HCT116 (cell line): ENCODE data around the gene ALOXE3.

Experiments
- CTCF ChIP-seq, 3 experiments: fragments of 200-600 bp in 1 of 3; sonication (generic) in 1 of 3; IDR thresholded peaks in 2 of 3; conservative IDR thresholded peaks in 1 of 3; 2 replicates each; pipeline ENCODE4 v1.5.1; 2012 to 2017; ENCODE audit warnings: low read depth in 2 of 3, low read length in 2 of 3, antibody characterized with exemption in 1 of 3, borderline replicate concordance in 1 of 3, control low read depth in 1 of 3, mild to moderate bottlenecking in 1 of 3, mixed read lengths in 1 of 3, mixed run types in 1 of 3, moderate library complexity in 1 of 3; ENCODE audit not compliant: insufficient read depth in 1 of 3
- EZH2 ChIP-seq: fragments of 200-600 bp; sonication (generic); IDR thresholded peaks from 2 replicates; pipeline ENCODE4 v1.6.1; 2017; ENCODE audit warnings: antibody characterized with exemption, mixed run types
- EZH2phosphoT487 ChIP-seq: fragments of 200-600 bp; IDR thresholded peaks from 2 replicates; pipeline ENCODE4 v1.6.1; 2018; ENCODE audit warnings: antibody characterized with exemption, borderline replicate concordance
- POLR2AphosphoS5 ChIP-seq: IDR thresholded peaks from 2 replicates; pipeline ENCODE4 v1.6.1; 2011; ENCODE audit warnings: mild to moderate bottlenecking, low read depth, low read length, moderate library complexity
- REST ChIP-seq: IDR thresholded peaks from 2 replicates; pipeline ENCODE4 v1.6.1; 2012; ENCODE audit warnings: low read depth
- YY1 ChIP-seq: IDR thresholded peaks from 2 replicates; pipeline ENCODE4 v1.6.1; 2011; ENCODE audit warnings: low read length, low read depth, moderate library complexity, mild to moderate bottlenecking; ENCODE audit not compliant: insufficient replicate concordance; ENCODE audit errors: extremely low read depth

- TF ChIP-seq REST (no peak), CTCF (IDR thresholded peaks at IDR 0.05 in 2 of 3, conservative IDR thresholded peaks at IDR 0.05 in 1 of 3; ENCODE audit: borderline replicate concordance in 1 of 3, insufficient read depth in 1 of 3, low read depth in 2 of 3, low read length in 2 of 3) (peak; percentile 65 to 89 (median 77)), POLR2AphosphoS5 (no peak), EZH2phosphoT487 (no peak), EZH2 (no peak), YY1 (no peak)
These were observed 60.6 kb downstream of the ALOXE3 start for GRCh38 chr17:8057691-8058114.
